RWPE1 (cell line): ENCODE results near the gene CTF1.

Experiments used
- CTCF ChIA-PET: fragments of 350-600 bp; sonication (Branson Sonifier 250); formaldehyde crosslinking; extraction: SDS; loops from one replicate; lab custom pipeline; 2021; lab: Yijun Ruan, JAX
- POLR2A ChIA-PET: fragments of 400-600 bp; formaldehyde crosslinking; extraction: SDS; loops from one replicate; lab custom pipeline; 2020; ENCODE audit warnings: antibody characterized with exemption; ENCODE audit not compliant: low non-redundant PET; lab: Yijun Ruan, JAX
- DNase-seq: peaks from one replicate; pipeline ENCODE4 v3.0.0; 2012; ENCODE audit warnings: low spot score
- H3K27ac ChIP-seq: fragments of 450-650 bp; 2 replicates; pipeline ENCODE4 v1.5.1; 2017
- TF ChIP-seq, protein P1 (sequence below): fragments of 450-650 bp; conservative IDR thresholded peaks from 2 replicates; pipeline ENCODE4 v1.5.1; 2017; ENCODE audit warnings: low read depth, mild to moderate bottlenecking

Gene CTF1

DNA sequence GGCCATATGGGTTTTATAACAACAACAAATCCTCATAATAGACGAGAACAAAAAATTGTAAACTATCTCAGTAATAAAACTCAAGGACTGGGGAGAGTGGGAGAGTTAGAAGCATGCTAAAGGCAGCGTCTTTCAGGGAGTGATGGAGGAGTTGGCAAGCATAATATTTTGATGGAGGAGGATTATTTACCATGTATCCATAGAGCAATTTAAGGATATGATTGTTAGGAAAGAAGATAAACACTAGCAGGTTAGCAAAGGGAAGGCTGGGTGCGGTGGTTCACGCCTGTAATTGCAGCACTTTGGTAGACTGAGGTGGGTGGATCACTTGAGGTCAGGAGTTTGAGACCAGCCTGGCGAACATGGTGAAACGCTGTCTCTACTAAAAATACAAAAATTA, 30.4 kb upstream of the CTF1 start:
- TF ChIP-seq, protein P1, sequence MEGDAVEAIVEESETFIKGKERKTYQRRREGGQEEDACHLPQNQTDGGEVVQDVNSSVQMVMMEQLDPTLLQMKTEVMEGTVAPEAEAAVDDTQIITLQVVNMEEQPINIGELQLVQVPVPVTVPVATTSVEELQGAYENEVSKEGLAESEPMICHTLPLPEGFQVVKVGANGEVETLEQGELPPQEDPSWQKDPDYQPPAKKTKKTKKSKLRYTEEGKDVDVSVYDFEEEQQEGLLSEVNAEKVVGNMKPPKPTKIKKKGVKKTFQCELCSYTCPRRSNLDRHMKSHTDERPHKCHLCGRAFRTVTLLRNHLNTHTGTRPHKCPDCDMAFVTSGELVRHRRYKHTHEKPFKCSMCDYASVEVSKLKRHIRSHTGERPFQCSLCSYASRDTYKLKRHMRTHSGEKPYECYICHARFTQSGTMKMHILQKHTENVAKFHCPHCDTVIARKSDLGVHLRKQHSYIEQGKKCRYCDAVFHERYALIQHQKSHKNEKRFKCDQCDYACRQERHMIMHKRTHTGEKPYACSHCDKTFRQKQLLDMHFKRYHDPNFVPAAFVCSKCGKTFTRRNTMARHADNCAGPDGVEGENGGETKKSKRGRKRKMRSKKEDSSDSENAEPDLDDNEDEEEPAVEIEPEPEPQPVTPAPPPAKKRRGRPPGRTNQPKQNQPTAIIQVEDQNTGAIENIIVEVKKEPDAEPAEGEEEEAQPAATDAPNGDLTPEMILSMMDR: no peak
- DNase-seq: no peak
- ChIA-PET CTCF (interaction anchor here (0.7 kb wide), 1 partner anchor 1906 kb away, joined by 3 read pairs; no protein-coding TSS in a partner anchor), POLR2A (interaction anchor here (0.7 kb wide), 1 partner anchor 9 kb away, joined by 3 read pairs; no protein-coding TSS in a partner anchor)
- H3K27ac ChIP-seq: no peak overlapping the region

- CTCF ChIA-PET: interaction anchor here (1.7 kb wide), 1 partner anchor 23 kb away, joined by 6 read pairs; no protein-coding TSS in a partner anchor
- DNase-seq: no peak
- H3K27ac ChIP-seq: no peak overlapping the region
- TF ChIP-seq, protein P1: no peak
- POLR2A ChIA-PET: no interaction called here
These were observed 28.7 kb upstream of the CTF1 start for GRCh38 chr16:30867747-30868146.

DNA sequence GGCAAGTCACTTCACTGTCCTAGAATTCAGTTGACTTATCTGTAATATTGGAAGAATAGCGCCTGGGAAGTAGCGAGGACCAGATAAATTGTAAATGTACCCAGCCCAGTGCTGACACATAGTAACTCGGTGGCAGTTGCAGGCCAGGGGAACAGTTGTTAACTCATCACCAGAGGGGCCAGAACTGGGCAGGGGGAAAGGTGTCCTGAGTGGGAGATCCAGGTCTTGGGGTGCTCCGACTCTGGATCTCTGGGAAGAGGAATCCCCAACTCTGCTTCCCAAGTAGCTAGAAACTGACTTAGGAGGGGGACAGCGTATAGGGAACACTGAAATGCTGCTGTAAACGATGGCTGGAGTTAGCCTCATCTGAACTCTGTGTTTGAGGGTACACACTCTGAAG, 25.5 kb upstream of the CTF1 start:
- ChIA-PET POLR2A (interaction anchor here (0.5 kb wide), 1 partner anchor 10 kb away, joined by 5 read pairs; no protein-coding TSS in a partner anchor), CTCF (no interaction called here)
- TF ChIP-seq, protein P1: no peak
- no peak for DNase-seq
- H3K27ac ChIP-seq: no peak overlapping the region

DNA sequence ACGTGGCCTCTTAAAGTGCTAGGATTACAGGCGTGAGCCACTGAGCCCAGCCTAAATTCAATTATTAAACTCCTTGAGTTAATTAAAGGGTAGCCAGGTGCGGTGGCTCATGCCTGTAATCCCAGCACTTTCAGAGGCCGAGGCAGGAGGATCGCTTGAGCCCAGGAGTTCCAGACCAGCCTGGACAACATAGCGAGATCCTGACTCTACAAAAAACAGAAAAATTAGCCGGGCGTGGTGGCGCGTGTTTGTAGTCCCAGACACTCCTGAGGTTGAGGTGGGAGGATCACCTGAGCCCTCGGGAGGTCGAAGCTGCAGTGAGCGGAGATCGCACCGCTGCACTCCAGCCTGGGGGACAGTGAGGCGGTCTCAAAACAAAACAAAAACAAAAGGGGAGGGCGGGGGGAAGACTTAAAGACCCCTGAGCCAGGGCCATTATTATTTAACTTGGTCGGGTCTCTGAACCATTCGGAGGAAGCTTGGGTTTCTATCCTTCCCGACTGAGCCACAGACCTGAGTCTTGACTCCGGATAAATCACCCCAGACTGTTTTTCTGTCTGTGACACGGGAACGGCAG, 22.1 kb upstream of the CTF1 start:
- ChIA-PET POLR2A (interaction anchor here (0.5 to 1.3 kb wide), 6 partner anchors 8 to 105 kb away, joined by 3 to 7 read pairs (median 5); no protein-coding TSS in a partner anchor), CTCF (interaction anchor here (0.7 to 2.8 kb wide), 5 partner anchors 26 to 60 kb away, joined by 3 to 13 read pairs (median 4); no protein-coding TSS in a partner anchor)
- TF ChIP-seq, protein P1: no peak
- DNase-seq: no peak
- H3K27ac ChIP-seq: peak overlapping the region; percentile 88

DNA sequence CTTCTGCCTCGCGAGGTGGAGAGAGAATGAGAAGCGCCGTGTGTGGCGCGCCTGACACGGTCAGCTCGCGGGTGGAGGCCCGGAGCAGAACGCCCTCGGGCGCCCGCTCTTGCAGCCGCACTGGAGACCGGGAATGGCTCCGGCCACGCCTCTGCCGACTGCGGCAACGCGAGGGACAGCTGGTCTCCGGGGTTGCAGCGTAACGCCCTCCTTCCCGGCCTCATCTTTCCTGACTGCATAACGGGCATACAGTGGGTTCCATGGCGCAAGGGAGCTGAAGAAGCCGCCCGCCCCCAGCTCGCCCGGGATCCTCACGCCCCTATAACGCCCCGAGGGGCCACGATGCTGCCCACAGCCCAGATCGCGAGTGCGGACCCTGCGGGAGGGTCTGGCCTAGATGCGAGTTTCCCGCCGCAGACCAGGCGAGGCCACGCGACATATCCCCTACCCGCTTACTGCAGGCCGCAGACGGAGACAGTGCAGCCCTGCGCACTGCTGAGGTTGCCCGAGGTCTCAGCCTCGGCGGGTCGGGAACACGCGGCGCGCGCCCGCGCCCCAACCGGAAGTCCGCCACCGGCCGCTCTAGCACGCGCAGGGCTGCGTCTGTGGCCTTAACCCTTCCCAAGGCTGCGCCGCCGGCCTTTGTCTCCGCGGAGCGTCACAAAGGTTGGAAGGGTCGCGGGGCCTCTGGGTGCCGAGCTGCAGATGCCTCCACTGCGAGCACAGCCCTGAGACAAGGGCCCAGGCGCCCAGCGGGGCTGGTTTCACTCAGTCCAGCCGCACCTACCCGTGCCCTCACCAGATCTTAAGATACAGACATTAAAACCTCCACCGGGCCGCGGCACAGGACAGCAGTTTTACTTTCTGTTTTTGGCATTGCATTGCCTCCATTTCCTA, 21.3 kb upstream of the CTF1 start:
- POLR2A ChIA-PET: interaction anchor here (0.7 to 1.3 kb wide), 5 partner anchors 9 to 30 kb away, joined by 3 to 7 read pairs (median 6); no protein-coding TSS in a partner anchor
- TF ChIP-seq, protein P1: no peak
- CTCF ChIA-PET: interaction anchor here (0.7 to 2.8 kb wide), 6 partner anchors 26 to 61 kb away, joined by 3 to 13 read pairs (median 4); no protein-coding TSS in a partner anchor
- H3K27ac ChIP-seq: peak overlapping the region; percentile 88
- DNase-seq: peak; percentile 79
